ENCODE results near the gene HNRNPA0. TPM values are rescaled to one million over a fixed set of nuclear protein-coding genes. Genes with fewer than 3 reads are reported as not detected.

Gene HNRNPA0
- total RNA-seq, 1 experiment from 2014 or later: 33.3 TPM

DNA sequence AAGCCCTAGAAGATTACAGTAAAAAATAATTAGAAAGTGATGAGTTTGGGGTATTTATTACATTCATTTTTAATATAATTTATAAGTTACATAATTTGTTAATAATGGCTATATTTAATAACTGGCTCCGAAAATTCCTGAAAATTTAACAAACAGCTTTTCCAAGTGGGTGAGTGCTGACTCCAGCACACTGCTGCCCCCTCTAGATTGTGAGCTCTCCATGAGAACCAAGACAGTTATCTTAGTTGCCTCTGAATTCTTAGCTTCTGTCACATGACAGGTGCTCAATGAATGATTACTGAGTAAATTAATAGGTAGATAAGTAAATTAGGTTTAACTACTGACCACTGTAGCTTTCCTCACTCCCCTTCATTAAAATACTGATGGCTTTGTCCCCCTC lies 26.1 kb downstream of the HNRNPA0 start:
- CTCF ChIA-PET: interaction anchor here (0.6 kb wide), 1 partner anchor 657 kb away, joined by 9 read pairs; no protein-coding TSS in a partner anchor
- H3K4me1 ChIP-seq (ENCODE audit: control insufficient read depth, insufficient read depth, low read length): no peaks in the 10 kb centered on the region
- no peaks in the 10 kb centered on the region for H3K9me3 ChIP-seq (ENCODE audit: control insufficient read depth, insufficient read depth, low read depth, low read length)
- no TSS peak for BruUV-seq (replicated peaks)
- ATAC-seq: no peak
- POLR2A ChIA-PET: no interaction called here
- H3K27me3 ChIP-seq (ENCODE audit: control insufficient read depth, insufficient read depth, low read length): peaks cover 2% of the 10 kb centered on the region; the same call in 1 of the 2 replicates
- H3K27ac ChIP-seq (ENCODE audit: low read length): no peak overlapping the region
- intact Hi-C loops (cut with micrococcal nuclease; ENCODE audit: unreplicated experiment): no loop called here
- DNase-seq (ENCODE audit: low read depth, low spot score): no peak
- no peak overlapping the region for H3K4me3 ChIP-seq (ENCODE audit: low read depth in 2 of 2, low read length in 2 of 2)
- H3K36me3 ChIP-seq (ENCODE audit: control insufficient read depth, insufficient read depth, low read length): no peaks in the 10 kb centered on the region
- TF ChIP-seq, protein P1, sequence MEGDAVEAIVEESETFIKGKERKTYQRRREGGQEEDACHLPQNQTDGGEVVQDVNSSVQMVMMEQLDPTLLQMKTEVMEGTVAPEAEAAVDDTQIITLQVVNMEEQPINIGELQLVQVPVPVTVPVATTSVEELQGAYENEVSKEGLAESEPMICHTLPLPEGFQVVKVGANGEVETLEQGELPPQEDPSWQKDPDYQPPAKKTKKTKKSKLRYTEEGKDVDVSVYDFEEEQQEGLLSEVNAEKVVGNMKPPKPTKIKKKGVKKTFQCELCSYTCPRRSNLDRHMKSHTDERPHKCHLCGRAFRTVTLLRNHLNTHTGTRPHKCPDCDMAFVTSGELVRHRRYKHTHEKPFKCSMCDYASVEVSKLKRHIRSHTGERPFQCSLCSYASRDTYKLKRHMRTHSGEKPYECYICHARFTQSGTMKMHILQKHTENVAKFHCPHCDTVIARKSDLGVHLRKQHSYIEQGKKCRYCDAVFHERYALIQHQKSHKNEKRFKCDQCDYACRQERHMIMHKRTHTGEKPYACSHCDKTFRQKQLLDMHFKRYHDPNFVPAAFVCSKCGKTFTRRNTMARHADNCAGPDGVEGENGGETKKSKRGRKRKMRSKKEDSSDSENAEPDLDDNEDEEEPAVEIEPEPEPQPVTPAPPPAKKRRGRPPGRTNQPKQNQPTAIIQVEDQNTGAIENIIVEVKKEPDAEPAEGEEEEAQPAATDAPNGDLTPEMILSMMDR (IDR thresholded peaks at IDR 0.05): peak; percentile 8; the same call in 1 of the 2 replicates
- TF ChIP-seq, protein P2, sequence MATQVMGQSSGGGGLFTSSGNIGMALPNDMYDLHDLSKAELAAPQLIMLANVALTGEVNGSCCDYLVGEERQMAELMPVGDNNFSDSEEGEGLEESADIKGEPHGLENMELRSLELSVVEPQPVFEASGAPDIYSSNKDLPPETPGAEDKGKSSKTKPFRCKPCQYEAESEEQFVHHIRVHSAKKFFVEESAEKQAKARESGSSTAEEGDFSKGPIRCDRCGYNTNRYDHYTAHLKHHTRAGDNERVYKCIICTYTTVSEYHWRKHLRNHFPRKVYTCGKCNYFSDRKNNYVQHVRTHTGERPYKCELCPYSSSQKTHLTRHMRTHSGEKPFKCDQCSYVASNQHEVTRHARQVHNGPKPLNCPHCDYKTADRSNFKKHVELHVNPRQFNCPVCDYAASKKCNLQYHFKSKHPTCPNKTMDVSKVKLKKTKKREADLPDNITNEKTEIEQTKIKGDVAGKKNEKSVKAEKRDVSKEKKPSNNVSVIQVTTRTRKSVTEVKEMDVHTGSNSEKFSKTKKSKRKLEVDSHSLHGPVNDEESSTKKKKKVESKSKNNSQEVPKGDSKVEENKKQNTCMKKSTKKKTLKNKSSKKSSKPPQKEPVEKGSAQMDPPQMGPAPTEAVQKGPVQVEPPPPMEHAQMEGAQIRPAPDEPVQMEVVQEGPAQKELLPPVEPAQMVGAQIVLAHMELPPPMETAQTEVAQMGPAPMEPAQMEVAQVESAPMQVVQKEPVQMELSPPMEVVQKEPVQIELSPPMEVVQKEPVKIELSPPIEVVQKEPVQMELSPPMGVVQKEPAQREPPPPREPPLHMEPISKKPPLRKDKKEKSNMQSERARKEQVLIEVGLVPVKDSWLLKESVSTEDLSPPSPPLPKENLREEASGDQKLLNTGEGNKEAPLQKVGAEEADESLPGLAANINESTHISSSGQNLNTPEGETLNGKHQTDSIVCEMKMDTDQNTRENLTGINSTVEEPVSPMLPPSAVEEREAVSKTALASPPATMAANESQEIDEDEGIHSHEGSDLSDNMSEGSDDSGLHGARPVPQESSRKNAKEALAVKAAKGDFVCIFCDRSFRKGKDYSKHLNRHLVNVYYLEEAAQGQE (IDR thresholded peaks at IDR 0.05; ENCODE audit: insufficient read depth in 1 of 2, low read depth in 2 of 2, low read length in 1 of 2): no peak
- TF ChIP-seq POLR2AphosphoS5 (IDR thresholded peaks at IDR 0.05; ENCODE audit: low read depth, low read length) (no peak), TCF7L2 (IDR thresholded peaks at IDR 0.05; ENCODE audit: low read depth, low read length) (no peak)
- in situ Hi-C loops (cut with HindIII; ENCODE audit: low pct_unique_long_range_greater_than_20kb, low sequenced_read_pairs): no loop called here

DNA sequence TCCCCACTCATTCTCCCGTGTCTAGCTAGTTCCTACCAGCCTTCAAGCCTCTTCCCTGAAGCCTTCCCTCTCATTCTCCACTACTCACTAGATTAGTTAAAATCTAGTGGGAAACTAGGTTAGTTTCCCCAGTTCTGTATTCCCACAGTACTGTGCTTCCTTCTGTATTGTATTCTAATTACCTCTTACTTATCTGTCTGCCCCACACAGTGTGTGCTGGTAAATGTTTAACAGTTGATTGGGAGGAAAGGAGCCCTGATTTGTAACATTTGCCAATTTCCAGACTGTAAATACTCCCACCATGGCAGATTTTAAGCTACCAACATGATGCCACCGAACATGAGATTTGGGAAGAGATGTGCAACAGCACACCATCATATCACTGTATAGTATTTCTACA lies 26.5 kb downstream of the HNRNPA0 start:
- Histone ChIP-seq H3K27ac (ENCODE audit: low read length) (no peak overlapping the region), H3K36me3 (ENCODE audit: control insufficient read depth, insufficient read depth, low read length) (no peaks in the 10 kb centered on the region), H3K4me1 (ENCODE audit: control insufficient read depth, insufficient read depth, low read length) (no peaks in the 10 kb centered on the region), H3K27me3 (ENCODE audit: control insufficient read depth, insufficient read depth, low read length) (peaks cover 2% of the 10 kb centered on the region; the same call in 1 of the 2 replicates), H3K4me3 (ENCODE audit: low read depth in 2 of 2, low read length in 2 of 2) (no peak overlapping the region), H3K9me3 (ENCODE audit: control insufficient read depth, insufficient read depth, low read depth, low read length) (no peaks in the 10 kb centered on the region)
- POLR2A ChIA-PET: no interaction called here
- ATAC-seq: no peak
- CTCF ChIA-PET: interaction anchor here (0.6 kb wide), 1 partner anchor 657 kb away, joined by 9 read pairs; no protein-coding TSS in a partner anchor
- in situ Hi-C loops (cut with HindIII; ENCODE audit: low pct_unique_long_range_greater_than_20kb, low sequenced_read_pairs) (no loop called here), intact Hi-C loops (cut with micrococcal nuclease; ENCODE audit: unreplicated experiment) (no loop called here)
- TF ChIP-seq SIN3A (IDR thresholded peaks at IDR 0.05; ENCODE audit: borderline replicate concordance, insufficient read depth, low read depth, low read length) (no peak), POLR2AphosphoS5 (IDR thresholded peaks at IDR 0.05; ENCODE audit: low read depth, low read length) (no peak), TCF7L2 (IDR thresholded peaks at IDR 0.05; ENCODE audit: low read depth, low read length) (no peak)
- TF ChIP-seq, protein P2 (IDR thresholded peaks at IDR 0.05; ENCODE audit: insufficient read depth in 1 of 2, low read depth in 2 of 2, low read length in 1 of 2): no peak
- TF ChIP-seq, protein P1 (IDR thresholded peaks at IDR 0.05): no peak
- DNase-seq (ENCODE audit: low read depth, low spot score): no peak
- BruUV-seq (replicated peaks): no TSS peak

All from Panc1 (cell line).